Stimulated activated CD8-positive, alpha-beta memory T cell treated with anti-CD3 and anti-CD28 coated beads, Interleukin-4, amount 100 ng/mL, for 24 hours (primary cell): ENCODE measurements around the gene SCN4B.
A peak's percentile ranks its signal among the peaks of the same experiment; 100 is the strongest.
"Not testable (repeated sequence)": the region's sequence is repeated elsewhere in the genome, so short reads cannot be mapped to it uniquely, and the experiment has no call there.

Experiments
- DNase-seq: peaks from one replicate; pipeline ENCODE4 v3.0.0-alpha.2; 2020; ENCODE audit warnings: low read depth

SCN4B gene

DNA sequence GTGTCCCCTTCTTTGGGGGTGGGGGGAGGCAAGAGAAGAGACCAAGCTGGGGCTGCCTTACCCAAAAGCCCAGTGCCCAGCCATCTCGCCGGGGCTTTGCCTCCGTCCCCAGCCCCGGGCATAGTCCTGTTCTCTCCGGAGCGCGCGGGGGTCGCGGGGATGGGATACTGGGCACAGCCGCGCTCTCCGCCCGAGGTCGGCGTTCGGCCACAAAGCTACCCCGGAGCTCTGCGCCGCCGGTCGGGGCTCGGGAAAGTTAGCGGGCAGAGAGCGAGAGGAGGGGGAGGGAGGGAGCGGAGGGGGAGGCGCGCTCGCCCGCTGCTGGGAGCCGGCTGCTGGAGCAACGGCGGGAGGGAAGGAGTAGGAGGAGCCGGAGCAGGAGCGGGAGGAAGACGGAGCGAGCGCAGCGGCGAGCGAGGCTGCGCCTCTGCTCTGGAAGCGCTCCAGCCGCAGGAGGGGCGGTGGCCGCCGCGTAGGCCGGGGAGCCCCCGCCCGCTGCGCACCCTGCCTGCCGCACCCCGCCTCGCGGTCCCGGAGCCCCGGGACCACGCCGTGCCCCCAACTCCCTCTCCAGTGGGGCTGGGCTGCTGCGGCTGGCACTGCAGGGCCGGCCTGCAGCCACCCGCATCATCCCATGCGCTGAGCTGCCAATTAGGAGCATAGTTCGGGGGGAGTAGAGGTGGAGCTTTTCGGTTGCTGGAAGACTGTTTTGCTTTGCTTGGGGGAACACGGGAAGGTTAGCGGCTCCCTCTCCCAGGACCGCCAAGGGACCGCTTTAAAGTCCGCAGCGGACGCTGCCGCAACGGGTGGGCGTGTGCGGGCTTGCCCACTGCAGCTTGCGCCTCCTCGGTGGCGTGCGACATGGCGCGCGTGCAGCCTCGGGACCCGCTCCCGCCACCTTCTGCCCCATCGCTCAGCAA lies at the start of gene SCN4B:
TSS of gene SCN4B (minus strand) at position 272 of the 920 bp plus-strand sequence. CDS start at position 122, 150 bp downstream.
- DNase-seq = no peak

- no peak for DNase-seq
Observed at GRCh38 chr11:118201966-118202365, 49.3 kb upstream of the SCN4B start.

DNA sequence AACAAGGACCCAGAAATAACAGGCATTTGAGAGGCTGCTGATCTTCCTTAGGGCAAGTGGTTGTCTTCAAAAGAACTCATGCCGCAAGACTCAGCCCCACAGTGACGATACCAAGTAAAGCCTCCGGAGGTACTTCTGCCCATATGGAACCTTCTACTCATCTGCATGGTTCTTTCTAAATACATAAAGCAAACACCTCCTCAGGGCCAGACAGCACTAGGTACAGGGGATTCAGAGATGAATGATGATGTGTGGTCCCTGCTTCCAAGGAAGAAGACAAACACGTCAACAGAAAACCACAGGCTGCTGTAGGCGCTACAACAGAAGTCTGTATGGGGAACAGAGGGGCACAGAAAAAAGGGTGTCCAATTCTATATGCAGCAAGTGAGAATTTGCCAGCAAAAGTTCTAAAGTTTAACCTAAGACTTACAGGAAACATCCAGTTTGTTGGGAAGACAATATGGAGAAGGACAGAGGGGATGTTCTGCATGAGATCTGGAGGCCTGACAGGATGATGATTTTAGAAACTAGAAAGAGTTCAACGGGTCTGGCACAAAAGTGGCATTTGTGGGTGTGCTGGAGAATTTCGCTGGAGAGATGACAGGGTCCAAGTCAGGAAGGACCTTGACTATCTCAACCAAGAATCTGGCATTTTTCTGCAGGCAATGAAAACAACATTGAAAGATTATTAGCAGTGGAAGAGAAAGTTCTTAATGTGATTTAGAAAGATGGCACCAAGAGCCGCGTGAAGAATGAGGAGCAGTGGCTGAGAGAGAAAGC lies 48.5 kb upstream of the SCN4B start:
- DNase-seq = peak; percentile 33

- DNase-seq = no peak
Observed at GRCh38 chr11:118200497-118200896, 47.9 kb upstream of the SCN4B start.

GRCh38 chr11:118199135-118199534 lies 46.5 kb upstream of the SCN4B start:
- no peak for DNase-seq

DNA sequence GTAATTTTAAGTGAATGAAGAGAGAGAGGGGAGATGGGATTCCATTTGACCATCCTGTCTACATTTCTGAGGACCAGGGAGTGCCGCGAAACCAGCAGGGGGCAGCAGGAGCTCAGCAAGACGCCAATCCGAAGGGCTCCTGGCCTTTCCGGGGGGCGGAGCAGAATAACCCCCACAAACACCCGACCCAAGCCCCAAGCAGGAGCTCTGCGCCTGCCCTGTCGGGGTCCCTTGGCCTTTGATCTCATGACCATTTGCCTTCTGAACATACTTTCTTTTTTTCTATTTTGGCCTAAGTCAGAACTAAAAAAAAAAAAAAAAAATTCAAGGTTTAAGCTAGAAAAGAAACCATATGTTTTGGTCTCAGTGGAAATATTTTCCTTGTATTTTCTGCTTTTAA lies 45.7 kb upstream of the SCN4B start:
- peak; percentile 80 for DNase-seq

GRCh38 chr11:118194835-118195627 lies 42.4 kb upstream of the SCN4B start:
- DNase-seq = no peak

DNA sequence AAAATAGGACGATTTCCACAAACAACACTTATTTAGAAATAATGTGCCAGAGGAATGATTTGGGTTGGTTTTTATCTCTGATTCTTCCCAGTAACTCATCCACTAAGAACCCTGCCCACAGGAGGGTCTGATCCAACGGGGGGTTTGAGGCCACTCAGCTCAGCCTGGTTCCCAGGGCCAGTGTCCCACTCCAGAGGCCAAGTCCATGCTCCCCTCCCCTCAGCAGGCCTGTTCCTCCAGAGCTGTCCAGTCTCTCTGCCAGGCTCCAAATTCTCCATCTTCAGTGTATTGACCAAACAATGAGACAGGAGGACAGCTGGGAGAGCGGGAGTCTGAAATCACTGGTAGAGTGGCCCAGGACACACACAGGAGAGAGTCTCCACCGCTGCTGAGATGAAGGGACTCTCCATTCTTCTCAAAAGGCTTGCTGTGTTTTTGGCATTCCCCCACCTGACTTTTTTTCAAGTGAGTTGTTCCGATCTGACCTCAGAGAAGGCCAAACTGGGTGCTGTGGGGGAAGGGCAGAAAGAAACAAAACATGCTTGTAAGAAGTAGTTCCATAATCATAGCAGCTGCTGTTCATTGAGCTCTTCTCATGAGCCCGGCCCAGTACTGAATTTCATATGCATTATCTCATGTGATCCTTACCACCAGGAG lies 41.4 kb upstream of the SCN4B start:
- no peak for DNase-seq

GRCh38 chr11:118192817-118193216 lies 40.2 kb upstream of the SCN4B start:
- DNase-seq = not testable (repeated sequence)

- DNase-seq = not testable (repeated sequence)
Observed at GRCh38 chr11:118190942-118191506, 38.4 kb upstream of the SCN4B start.

DNA sequence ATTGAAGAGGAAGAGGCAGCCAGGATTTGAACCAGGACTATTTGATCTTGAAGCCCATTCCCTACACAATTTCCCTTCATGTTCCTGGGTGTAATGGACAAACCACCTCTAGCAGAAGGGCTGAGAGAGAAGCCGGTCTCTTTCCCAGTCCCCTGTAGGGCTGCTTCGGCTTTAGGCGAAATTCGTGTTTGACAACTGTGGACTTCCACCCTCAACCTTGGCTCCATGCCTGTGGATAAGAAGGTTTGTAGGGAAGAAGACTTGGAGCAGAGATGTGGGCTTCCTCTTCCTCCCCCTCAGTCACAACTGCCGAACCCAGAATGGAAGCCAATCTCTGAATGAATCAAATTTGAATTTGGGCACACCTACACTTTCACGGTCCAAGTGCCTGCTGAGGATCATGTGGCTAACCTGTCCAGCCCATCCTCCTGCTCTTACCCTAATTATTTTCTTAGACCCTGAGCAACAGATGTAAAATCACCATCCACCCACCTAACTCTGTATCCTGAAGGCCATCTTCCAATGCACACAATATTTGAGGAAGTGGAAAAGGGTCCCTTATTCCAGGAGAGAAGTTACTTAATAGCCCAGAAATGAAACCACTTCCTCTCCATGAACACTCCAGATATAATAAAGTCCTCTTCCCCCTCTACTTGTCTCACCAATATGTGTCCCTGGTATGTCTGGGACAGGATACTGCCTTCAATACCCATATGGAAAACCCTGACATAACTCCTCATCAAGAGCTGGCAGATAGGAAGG lies 33.9 kb upstream of the SCN4B start:
- no peak for DNase-seq

- no peak for DNase-seq
Observed at GRCh38 chr11:118184784-118185579, 32.4 kb upstream of the SCN4B start.

DNA sequence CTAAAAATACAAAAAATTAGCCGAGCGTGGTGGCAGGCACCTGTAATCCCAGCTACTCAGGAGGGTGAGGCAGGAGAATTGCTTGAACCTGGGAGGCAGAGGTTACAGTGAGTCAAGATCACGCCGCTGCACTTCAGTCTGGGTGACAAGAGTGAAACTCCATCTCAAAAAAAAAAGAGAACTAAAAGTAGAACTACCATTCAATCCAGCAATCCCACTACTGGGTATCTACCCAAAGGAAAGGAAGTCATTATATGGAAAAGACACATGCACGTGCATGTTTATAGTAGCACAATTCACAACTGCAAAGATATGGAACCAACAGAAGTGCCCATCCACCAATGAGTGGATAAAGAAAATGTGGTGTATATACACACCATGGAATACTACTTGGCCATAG lies 31.1 kb upstream of the SCN4B start:
- not testable (repeated sequence) for DNase-seq

GRCh38 chr11:118180300-118180703 lies 27.7 kb upstream of the SCN4B start:
- DNase-seq = no peak

- DNase-seq = no peak
Observed at GRCh38 chr11:118176778-118177134, 24.1 kb upstream of the SCN4B start.

GRCh38 chr11:118175993-118176777 lies 23.6 kb upstream of the SCN4B start, which contains the start of gene SCN2B:
TSS of gene SCN2B (minus strand) at chr11:118176639. CDS start at chr11:118176431, 208 bp downstream.
- DNase-seq = no peak

DNA sequence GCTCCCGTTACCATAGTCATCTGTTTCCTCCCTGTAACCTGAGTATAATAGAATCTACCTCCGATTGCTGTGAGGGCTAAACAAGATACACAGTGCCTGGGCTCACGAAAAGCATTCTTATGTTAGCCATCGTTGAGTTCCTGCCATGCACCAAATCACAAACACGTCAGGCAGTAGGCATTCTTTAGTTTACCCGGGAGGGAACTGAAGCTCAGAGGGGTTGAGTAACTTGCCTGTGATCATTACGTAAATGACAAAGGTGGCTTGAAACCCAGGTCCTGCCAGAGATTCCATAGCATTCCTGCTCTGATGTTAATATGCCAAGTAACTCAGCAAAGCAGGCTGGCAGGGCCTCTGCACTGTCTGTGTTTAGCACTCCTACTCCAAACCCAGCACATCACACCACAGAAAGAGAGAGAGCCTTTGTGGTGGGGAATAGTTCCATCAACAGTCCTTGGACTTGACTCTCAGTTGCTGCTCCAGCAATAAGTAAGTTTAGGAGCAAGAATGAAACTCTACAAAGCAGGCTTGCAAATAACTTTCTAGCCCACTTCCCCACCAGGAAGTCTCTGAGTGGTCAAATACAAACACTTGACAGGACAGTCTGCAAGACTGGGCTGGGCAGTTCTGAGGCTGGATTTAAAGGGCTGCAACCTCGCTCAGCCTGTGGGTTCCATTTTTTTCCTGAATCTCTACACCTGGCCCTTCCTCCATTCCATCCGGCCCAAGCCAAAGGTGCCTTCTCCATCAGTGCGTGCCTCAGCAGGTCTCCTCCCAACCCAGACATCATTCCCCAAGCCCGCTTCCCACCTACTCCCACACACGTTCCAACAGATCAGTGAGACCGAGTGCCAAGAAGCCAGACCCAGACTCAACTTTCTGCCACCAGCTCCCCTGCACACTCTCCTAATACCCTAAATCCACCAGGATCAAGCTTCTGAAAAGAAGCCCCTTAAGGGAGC lies 22.7 kb upstream of the SCN4B start:
- no peak for DNase-seq
